Measurements from ENCODE around the gene RAD23B.

Gene RAD23B

GRCh38 chr9:107330420-107330819 is 47.3 kb downstream of the RAD23B start:
- no peak for TF ChIP-seq CTCF (IDR thresholded peaks at IDR 0.05; ENCODE audit: low read depth, low read length, missing control alignments)
- no peak for DNase-seq (ENCODE audit: extremely low read depth, low read depth)
- no peak overlapping the region for H3K4me3 ChIP-seq (replicated peaks; ENCODE audit: low read depth, low read length)

- DNase-seq (ENCODE audit: extremely low read depth, low read depth) = no peak
- no peak overlapping the region for H3K4me3 ChIP-seq (replicated peaks; ENCODE audit: low read depth, low read length)
- TF ChIP-seq CTCF (IDR thresholded peaks at IDR 0.05; ENCODE audit: low read depth, low read length, missing control alignments) = no peak
These were observed 49.8 kb downstream of the RAD23B start for GRCh38 chr9:107332883-107333282.

- no peak overlapping the region for H3K4me3 ChIP-seq (replicated peaks; ENCODE audit: low read depth, low read length)
- no peak for DNase-seq (ENCODE audit: extremely low read depth, low read depth)
- TF ChIP-seq CTCF (IDR thresholded peaks at IDR 0.05; ENCODE audit: low read depth, low read length, missing control alignments) = no peak
These were observed 50.3 kb downstream of the RAD23B start for GRCh38 chr9:107333363-107333762.

GRCh38 chr9:107334103-107334776 is 51.2 kb downstream of the RAD23B start:
- no peak for DNase-seq (ENCODE audit: extremely low read depth, low read depth)
- no peak for TF ChIP-seq CTCF (IDR thresholded peaks at IDR 0.05; ENCODE audit: low read depth, low read length, missing control alignments)
- no peak overlapping the region for H3K4me3 ChIP-seq (replicated peaks; ENCODE audit: low read depth, low read length)

GRCh38 chr9:107335331-107335730 is 52.3 kb downstream of the RAD23B start:
- no peak for DNase-seq (ENCODE audit: extremely low read depth, low read depth)
- H3K4me3 ChIP-seq (replicated peaks; ENCODE audit: low read depth, low read length) = no peak overlapping the region
- TF ChIP-seq CTCF (IDR thresholded peaks at IDR 0.05; ENCODE audit: low read depth, low read length, missing control alignments) = no peak

- TF ChIP-seq CTCF (IDR thresholded peaks at IDR 0.05; ENCODE audit: low read depth, low read length, missing control alignments) = no peak
- H3K4me3 ChIP-seq (replicated peaks; ENCODE audit: low read depth, low read length) = no peak overlapping the region
- DNase-seq (ENCODE audit: extremely low read depth, low read depth) = no peak
These were observed 53.8 kb downstream of the RAD23B start for GRCh38 chr9:107336718-107337360.
